GM12878 (cell line): ENCODE measurements around the gene FAM118A. TPM values are rescaled to one million over a fixed set of nuclear protein-coding genes. Genes with fewer than 3 reads are reported as not detected.

Experiments used
- ATAC-seq: fragments of 200-7000 bp; cut with Tn5 transposase; 3 replicates; pipeline ENCODE4 v1.9.1; 2020; ENCODE audit warnings: mild to moderate bottlenecking, moderate library complexity
- BruUV-seq: library from RNA; stranded (reverse); fragments of 400-500 nt; replicated peaks from 2 replicates; lab custom pipeline; 2021; lab: Mats Ljungman, UMichigan
- CTCF ChIA-PET: fragments of 300-600 bp; sonication (Branson Sonifier 250); formaldehyde crosslinking; extraction: SDS; loops from one replicate; lab custom pipeline; 2021; ENCODE audit warnings: inconsistent platforms; lab: Yijun Ruan, JAX
- POLR2A ChIA-PET: fragments of 350-600 bp; formaldehyde crosslinking; extraction: SDS; loops from one replicate; lab custom pipeline; 2021; ENCODE audit warnings: inconsistent platforms; lab: Charles Lee
- RAD21 ChIA-PET: fragments of 300-600 bp; sonication (Branson Sonifier 250); formaldehyde crosslinking; loops from one replicate; lab custom pipeline; 2023; ENCODE audit warnings: antibody characterized with exemption; ENCODE audit not compliant: unreplicated experiment; lab: Charles Lee
- SMC1A ChIA-PET: fragments of 300-600 bp; sonication (Branson Sonifier 250); formaldehyde crosslinking; loops from one replicate; lab custom pipeline; 2023; ENCODE audit not compliant: unreplicated experiment, uncharacterized antibody; lab: Charles Lee
- DNase-seq: peaks from one replicate; pipeline ENCODE4 v3.0.0-alpha.2; 2011; ENCODE audit warnings: low read depth, low spot score
- FAIRE-seq: peaks from 3 replicates; lab custom pipeline; 2011; peaks lifted over from hg19 to GRCh38; lab: Jason Lieb, UNC
- H2AFZ ChIP-seq: 2 replicates; pipeline ENCODE4 v1.6.0; 2011; ENCODE audit warnings: low read depth, low read length, control low read depth; ENCODE audit not compliant: control insufficient read depth
- H3K27ac ChIP-seq: 2 replicates; pipeline ENCODE4 v1.5.1; 2011; ENCODE audit warnings: control low read depth; ENCODE audit not compliant: control insufficient read depth, insufficient read depth
- H3K27me3 ChIP-seq, 2 experiments: replicated peaks in 1 of 2; 2 replicates each; pipeline versions ENCODE4 v1.6.0 to v1.6.1; 2011; ENCODE audit warnings: low read length in 1 of 2; ENCODE audit not compliant: control insufficient read depth in 2 of 2, insufficient read depth in 2 of 2
- H3K36me3 ChIP-seq, 2 experiments: 2 replicates each; pipeline ENCODE4 v1.5.1; 2011; ENCODE audit warnings: low read length in 1 of 2; ENCODE audit not compliant: control insufficient read depth in 2 of 2, insufficient read depth in 2 of 2
- H3K4me1 ChIP-seq: 2 replicates; pipeline ENCODE4 v1.6.1; 2011; ENCODE audit warnings: mild to moderate bottlenecking, low read length, moderate library complexity, mixed read lengths; ENCODE audit not compliant: control insufficient read depth, insufficient read depth
- H3K4me2 ChIP-seq: 2 replicates; pipeline ENCODE4 v1.6.0; 2011; ENCODE audit warnings: control low read depth; ENCODE audit not compliant: control insufficient read depth, insufficient read depth
- H3K4me3 ChIP-seq: fragments of 200-600 bp; sonication (generic); 2 replicates; pipeline ENCODE4 v1.5.1; 2016
- H3K79me2 ChIP-seq: 2 replicates; pipeline ENCODE4 v1.6.0; 2011; ENCODE audit warnings: low read length; ENCODE audit not compliant: control insufficient read depth, insufficient read depth
- H3K9ac ChIP-seq: 2 replicates; pipeline ENCODE4 v1.8.0; 2011; ENCODE audit warnings: low read length, control low read depth, mixed read lengths; ENCODE audit not compliant: control insufficient read depth, insufficient read depth
- H3K9me3 ChIP-seq: replicated peaks from 3 replicates; pipeline ENCODE4 v1.5.1; 2011; ENCODE audit warnings: mild to moderate bottlenecking, low read length; ENCODE audit not compliant: control insufficient read depth, insufficient read depth
- H4K20me1 ChIP-seq: 2 replicates; pipeline ENCODE4 v1.6.0; 2011; ENCODE audit not compliant: control insufficient read depth, insufficient read depth
- CHD4 ChIP-seq: fragments of 200-600 bp; sonication (generic); IDR thresholded peaks from 2 replicates; pipeline ENCODE4 v1.6.1; 2016; ENCODE audit warnings: mild to moderate bottlenecking
- CTCF ChIP-seq, 3 experiments: IDR thresholded peaks in 2 of 3; conservative IDR thresholded peaks in 1 of 3; 2 replicates each; pipeline ENCODE4 v1.5.1; 2011; ENCODE audit warnings: low read depth in 3 of 3, low read length in 3 of 3, mild to moderate bottlenecking in 3 of 3, control low read depth in 2 of 3, moderate library complexity in 2 of 3, inconsistent platforms in 1 of 3, mixed read lengths in 1 of 3; ENCODE audit not compliant: control insufficient read depth in 2 of 3, insufficient read depth in 1 of 3; ENCODE audit errors: extremely low read depth in 1 of 3
- E2F8 ChIP-seq: fragments of 450-650 bp; IDR thresholded peaks from 2 replicates; pipeline ENCODE4 v1.6.1; 2018; ENCODE audit warnings: mild to moderate bottlenecking, low read depth, moderate library complexity; ENCODE audit not compliant: partially characterized antibody
- IKZF1 ChIP-seq: fragments of 450-650 bp; conservative IDR thresholded peaks from 2 replicates; pipeline ENCODE4 v1.6.1; 2017; ENCODE audit warnings: antibody characterized with exemption, mild to moderate bottlenecking
- IRF4 ChIP-seq: IDR thresholded peaks from 2 replicates; pipeline ENCODE4 v1.6.1; 2011; ENCODE audit warnings: low read depth, low read length
- NR2C1 ChIP-seq: fragments of 450-650 bp; IDR thresholded peaks from 2 replicates; pipeline ENCODE4 v1.6.1; 2017; ENCODE audit warnings: antibody characterized with exemption, mild to moderate bottlenecking, moderate library complexity
- PAX8 ChIP-seq: fragments of 450-650 bp; IDR thresholded peaks from 2 replicates; pipeline ENCODE4 v1.6.1; 2017; ENCODE audit warnings: mild to moderate bottlenecking, moderate library complexity
- PML ChIP-seq: IDR thresholded peaks from 2 replicates; pipeline ENCODE4 v1.6.1; 2012; ENCODE audit warnings: low read length, inconsistent platforms
- SMARCA5 ChIP-seq: fragments of 450-650 bp; IDR thresholded peaks from 2 replicates; pipeline ENCODE4 v1.6.1; 2017; ENCODE audit warnings: mild to moderate bottlenecking
- SMC3 ChIP-seq: IDR thresholded peaks from 2 replicates; pipeline ENCODE4 v1.6.1; 2011; ENCODE audit warnings: low read length, improper control_type of control experiment, borderline replicate concordance
- USF2 ChIP-seq: IDR thresholded peaks from 2 replicates; pipeline ENCODE4 v1.6.1; 2011; ENCODE audit warnings: low read depth, low read length, improper control_type of control experiment, borderline replicate concordance
- WRNIP1 ChIP-seq: IDR thresholded peaks from 2 replicates; pipeline ENCODE4 v1.6.1; 2011; ENCODE audit warnings: low read depth, low read length, improper control_type of control experiment, borderline replicate concordance
- ZBTB11 ChIP-seq: fragments of 450-650 bp; formaldehyde crosslinking; IDR thresholded peaks from 2 replicates; pipeline ENCODE4 v1.5.0; 2022; ENCODE audit warnings: mild to moderate bottlenecking, missing genetic modification characterization
- WGBS: methylation state at CpG from one replicate; pipeline ENCODE4 v1.1.6; 2016; ENCODE audit warnings: low lambda C conversion rate; ENCODE audit not compliant: insufficient replicate concordance, insufficient coverage; ENCODE audit errors: missing lambda C conversion rate; 5-methylcytosine and 5-hydroxymethylcytosine counted together
- in situ Hi-C: fragments of 300-500 bp; cut with MboI; formaldehyde crosslinking; loops from 9 replicates; pipeline ENCODE4 v1.14.3; 2018; ENCODE audit warnings: mixed read lengths
- intact Hi-C: fragments of 100-400 bp; cut with micrococcal nuclease; formaldehyde crosslinking; loops from one replicate; pipeline ENCODE4 v1.14.2; 2022; ENCODE audit not compliant: unreplicated experiment
- polyA plus RNA-seq, 11 experiments: library from polyadenylated mRNA; depleted of rRNA in 4 of 11; unstranded in 6 of 11; stranded (reverse) in 5 of 11; fragments of >200 nt; fragmentation: Nextera tagmentation in 4 of 11; fragmentation: Illumina TruSeq in 1 of 11; extraction: Ambion mirVana in 4 of 11; extraction: Trizol in 1 of 11; gene quantifications; 1 replicate in 1 of 11; 2 replicates in 10 of 11; pipeline versions ENCODE4 v1.2.1 to v1.2.3, GENCODE V29; 2011 to 2016; ENCODE audit warnings: inconsistent platforms in 2 of 11, missing spikeins in 2 of 11, low read depth in 1 of 11
- total RNA-seq, 4 experiments: library from RNA; depleted of rRNA in 3 of 4; stranded (reverse); fragments of >200 nt in 3 of 4; fragmentation: Illumina TruSeq in 1 of 4; extraction: Trizol in 1 of 4; gene quantifications; 2 replicates each; pipeline versions ENCODE4 v1.2.1 to v1.2.3, GENCODE V29; 2013 to 2021

The FAM118A gene
- total and polyA plus RNA-seq, 10 of the 15 experiments (the other 5 are each of a cell fraction or from before 2014, with no cell fraction given): 17.4 to 332 (median 56.6) TPM

- TF ChIP-seq PML (no peak), IRF4 (no peak), SMARCA5 (no peak)
These were observed 10.7 kb upstream of the FAM118A start (continued) for GRCh38 chr22:45298934-45299505.

- H3K4me2 ChIP-seq: 0 out of 2 replicates have a peak overlapping the region, but pooled peaks have one; percentile 44
- POLR2A ChIA-PET: interaction anchor here (0.6 kb wide), 4 partner anchors 15 to 82 kb away, joined by 3 to 4 read pairs (median 4); no protein-coding TSS in a partner anchor
- SMC1A ChIA-PET: interaction anchor here (0.9 kb wide), 1 partner anchor 41 kb away, joined by 3 read pairs; no protein-coding TSS in a partner anchor
- RAD21 ChIA-PET: interaction anchor here (0.5 kb wide), 1 partner anchor 65 kb away, joined by 3 read pairs; no protein-coding TSS in a partner anchor
- TF ChIP-seq CTCF (IDR thresholded peaks at IDR 0.05 in 2 of 3, conservative IDR thresholded peaks at IDR 0.05 in 1 of 3; ENCODE audit: control insufficient read depth in 2 of 3, extremely low read depth in 1 of 3, insufficient read depth in 1 of 3, low read depth in 3 of 3, low read length in 3 of 3) (no peak), PAX8 (no peak), CHD4 (no peak), SMC3 (no peak), USF2 (no peak), IKZF1 (no peak), ZBTB11 (CRISPR knock-in tag) (no peak), NR2C1 (no peak), E2F8 (no peak), WRNIP1 (no peak)
- no peaks in the 10 kb centered on the region for H3K27me3 ChIP-seq
- H3K9me3 ChIP-seq: no peaks in the 10 kb centered on the region
- no peaks in the 10 kb centered on the region for H3K4me1 ChIP-seq
- H3K79me2 ChIP-seq: no peaks in the 10 kb centered on the region
- DNase-seq (no peak), FAIRE-seq (no peak), ATAC-seq (no peak)
- 61% methylated on average over 8 of the region's 8 CpGs for WGBS
- no peaks in the 10 kb centered on the region for H3K36me3 ChIP-seq
- H3K9ac ChIP-seq: no peak overlapping the region
- CTCF ChIA-PET: no interaction called here
- in situ Hi-C loops: no loop called here
- H4K20me1 ChIP-seq: no peaks in the 10 kb centered on the region
- H3K4me3 ChIP-seq: no peak overlapping the region
- no peak overlapping the region for H3K27ac ChIP-seq
- peak overlapping the region; percentile 54 for H2AFZ ChIP-seq
- intact Hi-C loops: no loop called here
- BruUV-seq: no TSS peak
These were observed 7.0 kb upstream of the FAM118A start for GRCh38 chr22:45302751-45303150.
